ENCODE data around the gene ALAS1. TPM values are rescaled to one million over a fixed set of nuclear protein-coding genes. Genes with fewer than 3 reads are reported as not detected.
A peak's percentile ranks its signal among the peaks of the same experiment; 100 is the strongest.

ALAS1 gene
- total RNA-seq, 4 donors from 2014 or later, result 17.5 to 43.1 (median 32.2) TPM

GRCh38 chr3:52198643-52199608, 966 bp downstream of the ALAS1 start:
- peak overlapping the region; percentile 88 for H3K4me3 ChIP-seq (ENCODE audit: low read depth, poor library complexity, severe bottlenecking)
- WGBS, 2 donors, result 36 to 44% methylated on average over 13 to 14 of the region's 14 CpGs
- intact Hi-C loops (cut with DNase I; ENCODE audit: low total_unique reads), result loop anchor here (5.0 kb wide), 1 partner anchor 743 kb away; no protein-coding TSS in a partner anchor
- TF ChIP-seq CTCF (IDR thresholded peaks at IDR 0.05), result no peak
- TF ChIP-seq POLR2A (IDR thresholded peaks at IDR 0.05), result no peak
- no peak for DNase-seq (ENCODE audit: low spot score in 2 of 2)

- no peak overlapping the region for H3K4me3 ChIP-seq (ENCODE audit: low read depth, poor library complexity, severe bottlenecking)
- intact Hi-C loops (cut with DNase I; ENCODE audit: low total_unique reads), result no loop called here
- no peak for TF ChIP-seq CTCF (IDR thresholded peaks at IDR 0.05)
- WGBS, 2 donors, result 91 to 92% methylated on average over 5 of the region's 5 CpGs
- no peak for DNase-seq (ENCODE audit: low spot score in 2 of 2)
Measured at GRCh38 chr3:52200981-52201679, 3.2 kb downstream of the ALAS1 start.

GRCh38 chr3:52202384-52203077, 4.6 kb downstream of the ALAS1 start:
- intact Hi-C loops (cut with DNase I; ENCODE audit: low total_unique reads), result no loop called here
- TF ChIP-seq CTCF (IDR thresholded peaks at IDR 0.05) (no peak), POLR2A (IDR thresholded peaks at IDR 0.05) (no peak)
- 78 to 90% methylated on average over 4 of the region's 4 CpGs for WGBS, 2 donors
- no peak overlapping the region for H3K4me3 ChIP-seq (ENCODE audit: low read depth, poor library complexity, severe bottlenecking)
- no peak for DNase-seq (ENCODE audit: low spot score in 2 of 2)

GRCh38 chr3:52203701-52204100, 5.7 kb downstream of the ALAS1 start:
- TF ChIP-seq POLR2A (IDR thresholded peaks at IDR 0.05) (no peak), CTCF (IDR thresholded peaks at IDR 0.05) (no peak)
- H3K4me3 ChIP-seq (ENCODE audit: low read depth, poor library complexity, severe bottlenecking), result no peak overlapping the region
- WGBS, 2 donors, result 74 to 77% methylated on average over 1 of the region's 1 CpG
- intact Hi-C loops (cut with DNase I; ENCODE audit: low total_unique reads), result no loop called here
- DNase-seq (ENCODE audit: low spot score in 2 of 2), result no peak

- DNase-seq (ENCODE audit: low spot score in 2 of 2), result no peak
- H3K4me3 ChIP-seq (ENCODE audit: low read depth, poor library complexity, severe bottlenecking), result no peak overlapping the region
- no peak for TF ChIP-seq CTCF (IDR thresholded peaks at IDR 0.05)
- no peak for TF ChIP-seq POLR2A (IDR thresholded peaks at IDR 0.05)
- intact Hi-C loops (cut with DNase I; ENCODE audit: low total_unique reads), result no loop called here
- 63 to 66% methylated on average over 10 of the region's 10 CpGs for WGBS, 2 donors
Measured at GRCh38 chr3:52204337-52205073, 6.5 kb downstream of the ALAS1 start.

All from lower leg skin (tissue), 4 donors.